Mucosa of rectum (tissue), 2 donors: ENCODE results near the gene RNF157.
A peak's percentile ranks its signal among the peaks of the same experiment; 100 is the strongest.
"Not testable (repeated sequence)": the region's sequence is repeated elsewhere in the genome, so short reads cannot be mapped to it uniquely, and the experiment has no call there.

ENCODE experiments used
- H3K27ac ChIP-seq, 2 donors: one replicate each; pipeline ENCODE4 v1.7.0; 2013; ENCODE audit warnings: inconsistent platforms in 2 of 2, low read depth in 2 of 2, low read length in 2 of 2
- H3K27me3 ChIP-seq, 2 donors: one replicate each; pipeline ENCODE4 v1.7.0; 2013; ENCODE audit warnings: low read length in 2 of 2; ENCODE audit not compliant: control insufficient read depth in 2 of 2, insufficient read depth in 2 of 2
- H3K36me3 ChIP-seq, 2 donors: one replicate each; pipeline ENCODE4 v1.7.0; 2013; ENCODE audit warnings: low read length in 2 of 2; ENCODE audit not compliant: control insufficient read depth in 2 of 2, insufficient read depth in 2 of 2
- H3K4me1 ChIP-seq, 2 donors: one replicate each; pipeline ENCODE4 v1.7.0; 2013; ENCODE audit warnings: low read length in 2 of 2, mild to moderate bottlenecking in 1 of 2; ENCODE audit not compliant: control insufficient read depth in 2 of 2, insufficient read depth in 2 of 2
- H3K4me3 ChIP-seq, 2 donors: one replicate each; pipeline ENCODE4 v1.7.0; 2013; ENCODE audit warnings: low read length in 2 of 2
- H3K9ac ChIP-seq, 2 donors: one replicate each; pipeline ENCODE4 v1.7.0; 2013; ENCODE audit warnings: low read length in 2 of 2, low read depth in 1 of 2, mild to moderate bottlenecking in 1 of 2
- H3K9me3 ChIP-seq, 2 donors: one replicate each; pipeline ENCODE4 v1.7.0; 2013; ENCODE audit warnings: low read length in 2 of 2; ENCODE audit not compliant: control insufficient read depth in 2 of 2
- donor health status: healthy.
- donor health status: Normal muscosa, but diverticular disease.

RNF157 gene

DNA sequence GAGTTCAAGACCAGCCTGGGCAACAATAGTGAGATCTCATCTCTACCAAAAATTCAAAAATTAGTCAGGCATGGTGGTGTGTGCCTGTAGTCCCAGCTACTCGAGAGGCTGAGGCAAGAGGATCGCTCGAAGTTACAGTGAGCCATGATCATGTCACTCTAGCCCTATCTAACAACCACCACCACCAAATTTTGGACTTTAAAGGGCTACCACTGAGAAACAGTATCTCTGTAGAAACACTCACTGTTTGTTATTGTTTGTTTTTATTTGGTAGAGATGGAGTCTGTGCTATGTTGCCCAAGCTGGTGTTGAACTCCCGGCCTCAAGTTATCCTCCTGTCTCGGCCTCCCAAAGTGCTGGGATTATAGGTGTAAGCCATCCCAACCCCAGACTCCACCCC lies 23.6 kb upstream of the RNF157 start:
- peak overlapping the region in 1 of 2 donors; percentile 47 for H3K9ac ChIP-seq
- peaks cover 70 to 74% of the 10 kb centered on the region in 2 donors for H3K4me1 ChIP-seq
- no peaks in the 10 kb centered on the region for H3K27me3 ChIP-seq
- H3K9me3 ChIP-seq = no peaks in the 10 kb centered on the region
- H3K27ac ChIP-seq = peak overlapping the region; percentile 93 to 95
- no peak overlapping the region for H3K4me3 ChIP-seq
- H3K36me3 ChIP-seq = peaks cover 3 to 5% of the 10 kb centered on the region in 2 donors

DNA sequence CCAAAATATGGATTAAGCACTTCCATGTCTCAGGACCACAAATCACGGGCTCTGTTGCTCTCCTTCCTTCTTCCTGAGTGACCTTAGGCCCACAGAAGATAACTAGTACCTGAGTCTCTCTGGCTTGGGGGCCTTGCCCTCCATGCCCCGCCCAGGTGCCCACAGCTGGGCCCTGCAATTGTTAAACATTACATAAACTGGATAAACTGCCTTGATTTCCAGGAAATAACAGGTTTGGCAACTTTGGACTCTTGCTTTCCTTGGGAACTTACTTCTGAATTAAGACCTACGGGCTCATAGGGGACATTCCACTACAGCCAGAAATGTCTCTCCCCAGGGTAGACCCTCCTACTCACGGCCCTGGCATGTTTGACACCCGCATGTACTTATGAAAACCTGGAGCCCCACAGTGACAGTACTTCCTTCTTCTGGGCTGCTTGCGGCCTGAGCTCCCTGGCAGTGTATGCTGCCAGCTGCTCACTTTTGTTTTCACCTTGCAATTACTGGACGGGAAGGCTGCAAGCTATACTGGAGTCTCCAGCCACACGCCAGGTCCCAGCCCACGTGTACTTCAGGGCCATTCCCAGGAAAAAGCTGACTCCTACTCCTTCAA lies 22.5 kb upstream of the RNF157 start:
- no peaks in the 10 kb centered on the region for H3K9me3 ChIP-seq
- H3K9ac ChIP-seq = peak overlapping the region; percentile 75 to 80
- peaks cover under 1 to 2% of the 10 kb centered on the region in 2 donors for H3K36me3 ChIP-seq
- H3K4me1 ChIP-seq = peaks cover 68 to 75% of the 10 kb centered on the region in 2 donors
- H3K4me3 ChIP-seq = peak overlapping the region; percentile 47 to 51
- peak overlapping the region; percentile 93 to 95 for H3K27ac ChIP-seq
- no peaks in the 10 kb centered on the region for H3K27me3 ChIP-seq

DNA sequence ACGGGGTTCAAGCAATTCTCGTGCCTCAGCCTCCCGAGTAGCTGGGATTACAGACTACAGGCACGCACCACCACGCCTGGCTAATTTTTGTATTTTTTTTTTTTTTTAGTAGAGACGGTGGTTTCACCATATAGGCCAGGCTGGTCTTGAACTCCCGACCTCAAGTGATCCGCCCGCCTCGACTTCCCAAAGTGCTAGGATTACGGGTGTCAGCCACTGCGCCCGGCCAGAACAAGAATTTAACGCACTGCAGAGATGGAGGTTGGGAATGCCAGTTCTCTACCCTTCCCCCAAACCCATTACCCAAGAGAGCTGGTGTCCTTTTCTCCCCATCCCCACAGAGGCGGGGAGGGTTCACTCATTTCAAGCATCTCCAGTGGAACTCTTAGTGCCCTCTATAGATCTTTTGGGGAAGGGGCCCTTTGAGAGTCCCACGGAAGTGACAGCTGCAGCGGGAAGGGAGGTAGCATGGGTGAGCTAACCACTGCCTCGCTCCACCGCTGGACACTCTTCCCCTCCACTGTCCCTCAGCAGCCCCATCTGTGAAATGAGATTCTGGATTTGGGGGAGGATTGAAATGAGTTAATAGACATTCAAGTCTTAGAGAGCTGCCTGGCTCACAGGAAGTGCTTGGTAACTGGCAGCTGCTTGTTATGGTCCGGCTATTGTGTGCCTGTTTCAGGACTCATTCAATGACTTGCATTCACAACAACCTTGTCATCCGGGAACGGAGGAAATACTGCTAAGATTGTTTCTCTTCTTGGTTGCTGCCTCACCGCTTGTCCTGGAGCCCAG lies 21.3 kb upstream of the RNF157 start:
- peaks cover 57 to 63% of the 10 kb centered on the region in 2 donors for H3K4me1 ChIP-seq
- H3K9me3 ChIP-seq = no peaks in the 10 kb centered on the region
- H3K27ac ChIP-seq = peak overlapping the region; percentile 93 to 95
- no peaks in the 10 kb centered on the region for H3K27me3 ChIP-seq
- peak overlapping the region in 1 of 2 donors; percentile 51 for H3K4me3 ChIP-seq
- no peaks in the 10 kb centered on the region for H3K36me3 ChIP-seq
- peak overlapping the region; percentile 65 to 80 for H3K9ac ChIP-seq

DNA sequence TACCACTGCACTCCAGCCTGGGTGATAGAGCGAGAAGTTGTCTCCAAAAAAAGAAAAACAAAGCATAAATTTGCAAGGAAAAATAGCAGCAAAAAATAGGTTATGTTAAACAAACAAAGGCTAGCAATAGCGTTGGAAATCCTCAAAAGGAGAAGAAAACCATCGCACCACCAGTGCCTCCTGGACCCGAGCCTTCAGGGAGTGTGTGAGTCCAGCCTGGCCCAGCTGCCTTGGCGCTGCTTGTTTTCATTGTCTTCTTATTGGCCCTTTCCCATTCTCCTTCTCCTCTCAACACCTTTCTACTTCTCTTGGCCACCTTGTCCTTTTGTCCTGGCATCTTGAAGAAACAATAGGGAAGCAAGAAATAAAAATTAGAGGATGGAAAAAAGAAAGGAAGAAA lies 20.4 kb upstream of the RNF157 start:
- Histone ChIP-seq H3K36me3 (no peaks in the 10 kb centered on the region), H3K4me1 (peaks cover 54 to 61% of the 10 kb centered on the region in 2 donors), H3K9ac (no peak overlapping the region), H3K27ac (peak overlapping the region; percentile 92 to 94), H3K27me3 (no peaks in the 10 kb centered on the region), H3K9me3 (no peaks in the 10 kb centered on the region), H3K4me3 (no peak overlapping the region)

DNA sequence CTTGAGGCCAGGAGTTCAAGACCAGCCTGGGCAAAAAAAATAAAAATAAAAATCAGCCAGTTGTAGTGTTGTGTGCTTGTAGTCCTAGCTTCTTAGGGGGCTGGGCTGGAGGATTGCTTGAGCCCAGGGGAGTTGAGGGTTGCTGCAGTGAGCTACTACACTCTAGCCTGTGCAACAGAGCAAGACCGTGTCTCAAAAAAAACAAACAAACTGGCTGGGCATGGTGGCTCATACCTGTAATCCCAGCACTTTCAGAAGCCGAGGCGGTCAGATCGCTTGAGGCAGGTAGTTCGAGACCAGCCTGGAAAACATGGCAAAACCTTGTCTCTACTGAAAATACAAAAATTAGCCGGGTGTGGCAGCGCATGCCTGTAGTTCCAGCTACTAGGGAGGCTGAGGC lies 19.9 kb upstream of the RNF157 start:
- Histone ChIP-seq H3K4me3 (peak overlapping the region in 1 of 2 donors; percentile 51), H3K36me3 (no peaks in the 10 kb centered on the region), H3K4me1 (peaks cover 54 to 61% of the 10 kb centered on the region in 2 donors), H3K27ac (peak overlapping the region; percentile 92 to 94), H3K27me3 (no peaks in the 10 kb centered on the region), H3K9me3 (no peaks in the 10 kb centered on the region), H3K9ac (peak overlapping the region; percentile 26 to 67)

DNA sequence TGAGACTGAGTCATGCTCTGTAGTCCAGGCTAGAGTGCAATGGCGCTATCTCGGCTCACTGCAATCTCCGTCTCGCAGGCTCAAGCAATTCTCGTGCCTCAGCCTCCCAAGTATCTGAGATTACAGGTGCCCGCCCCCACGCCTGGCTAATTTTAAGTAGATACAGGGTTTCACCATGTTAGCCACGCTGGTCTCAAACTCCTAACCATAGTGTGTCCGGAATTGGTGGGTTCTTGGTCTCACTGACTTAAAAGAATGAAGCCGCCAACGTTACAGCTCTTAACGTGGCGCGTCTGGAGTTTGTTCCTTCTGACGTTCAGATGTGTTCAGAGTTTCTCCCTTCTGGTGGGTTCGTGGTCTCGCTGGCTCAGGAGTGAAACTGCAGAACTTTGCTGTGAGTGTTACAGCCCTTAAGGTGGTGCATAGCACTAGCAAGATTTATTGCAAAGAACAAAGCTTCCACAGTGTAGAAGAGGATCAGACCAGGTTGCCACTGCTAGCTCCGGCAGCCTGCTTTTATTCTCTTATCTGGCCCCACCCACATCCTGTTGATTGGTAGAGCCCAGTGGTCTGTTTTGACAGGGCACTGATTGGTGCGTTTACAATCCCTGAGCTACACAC lies 16.2 kb upstream of the RNF157 start:
- H3K36me3 ChIP-seq, H3K4me3 ChIP-seq, H3K9ac ChIP-seq, H3K27me3 ChIP-seq, H3K9me3 ChIP-seq, H3K27ac ChIP-seq: not testable (repeated sequence)
- peaks cover 34 to 36% of the 10 kb centered on the region in 2 donors for H3K4me1 ChIP-seq

DNA sequence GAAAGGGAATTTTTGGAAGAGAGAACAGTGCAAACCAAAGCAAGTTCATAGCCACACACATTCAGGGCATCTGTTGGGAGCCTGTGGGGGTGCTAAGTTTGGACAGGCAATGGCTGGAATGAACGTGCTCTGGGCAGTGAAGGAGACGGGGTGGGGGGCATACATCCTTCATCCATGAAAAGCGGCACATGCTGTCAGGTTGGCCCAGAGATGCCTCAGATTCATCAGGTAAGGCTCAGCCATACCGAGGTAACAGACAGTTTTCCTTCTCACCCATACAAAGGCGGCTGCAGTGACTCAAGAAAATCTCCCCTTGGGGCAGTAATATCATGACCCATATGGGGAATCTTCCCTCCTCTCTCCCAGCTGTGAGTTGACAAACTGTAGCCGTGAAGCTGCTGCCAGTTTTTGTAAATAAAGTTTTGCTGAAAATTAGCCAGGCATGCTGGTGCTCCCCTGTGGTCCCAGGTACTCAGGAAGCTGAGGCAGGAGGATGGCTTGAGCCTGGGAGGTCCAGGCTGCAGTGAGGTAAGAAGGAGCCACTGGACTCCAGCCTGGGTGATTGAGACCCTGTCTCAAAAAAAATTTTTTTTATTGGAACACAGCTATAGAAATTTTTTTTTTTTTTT lies 15.6 kb upstream of the RNF157 start:
- Histone ChIP-seq H3K36me3 (no peaks in the 10 kb centered on the region), H3K4me1 (peaks cover 33 to 36% of the 10 kb centered on the region in 2 donors), H3K27ac (no peak overlapping the region), H3K4me3 (no peak overlapping the region), H3K9me3 (no peaks in the 10 kb centered on the region), H3K27me3 (no peaks in the 10 kb centered on the region), H3K9ac (no peak overlapping the region)

DNA sequence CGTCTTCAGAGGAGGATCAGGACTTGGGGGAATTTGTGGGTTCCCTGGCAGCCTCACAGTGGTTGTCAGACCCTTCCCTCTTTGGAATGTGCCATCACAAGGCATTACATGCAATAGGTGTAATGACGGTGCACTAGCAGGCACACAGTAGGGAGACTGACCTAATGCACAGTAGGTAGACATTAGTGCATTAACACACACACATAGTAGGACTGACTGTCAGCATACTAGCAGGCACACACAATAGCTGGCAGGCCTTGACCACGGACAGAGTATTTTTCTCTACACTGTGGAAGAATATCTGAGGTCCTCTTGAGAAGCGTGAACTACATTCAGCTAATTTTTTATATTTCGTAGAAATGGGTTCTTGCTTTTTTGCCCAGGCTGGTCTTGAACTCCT lies 14.0 kb upstream of the RNF157 start:
- Histone ChIP-seq H3K4me3 (no peak overlapping the region), H3K27ac (no peak overlapping the region), H3K36me3 (no peaks in the 10 kb centered on the region), H3K9me3 (no peaks in the 10 kb centered on the region), H3K27me3 (no peaks in the 10 kb centered on the region), H3K9ac (no peak overlapping the region), H3K4me1 (peaks cover 17 to 24% of the 10 kb centered on the region in 2 donors)

DNA sequence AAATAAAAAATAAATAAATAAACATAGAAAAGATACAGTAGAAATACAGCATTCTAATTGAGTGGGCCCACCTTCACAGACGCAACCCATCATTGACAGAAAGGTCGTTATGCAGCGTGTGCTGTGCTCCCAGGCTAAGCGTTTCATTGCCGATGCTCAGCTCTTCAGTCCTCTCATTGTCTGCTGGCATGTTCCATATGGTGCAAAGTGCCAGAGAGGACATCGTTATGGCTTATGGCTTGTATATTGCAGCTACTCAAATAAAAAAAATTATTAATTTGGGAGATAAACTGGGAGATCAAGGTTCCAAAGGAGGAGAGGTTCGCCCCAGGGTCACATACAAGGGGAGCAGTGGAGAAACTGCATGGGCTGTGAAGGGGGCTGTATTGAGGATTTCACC lies 13.5 kb upstream of the RNF157 start:
- Histone ChIP-seq H3K9ac (no peak overlapping the region), H3K4me3 (no peak overlapping the region), H3K27ac (no peak overlapping the region), H3K36me3 (no peaks in the 10 kb centered on the region), H3K9me3 (no peaks in the 10 kb centered on the region), H3K27me3 (no peaks in the 10 kb centered on the region), H3K4me1 (peaks cover 16 to 24% of the 10 kb centered on the region in 2 donors)
